T-helper 1 cell (primary cell): Measurements from ENCODE around the gene RASGRP1.

Source experiments
- DNase-seq, 5 donors: peaks; one replicate each; pipeline ENCODE4 v3.0.0-alpha.2; 2012 to 2020

RASGRP1 gene

DNA sequence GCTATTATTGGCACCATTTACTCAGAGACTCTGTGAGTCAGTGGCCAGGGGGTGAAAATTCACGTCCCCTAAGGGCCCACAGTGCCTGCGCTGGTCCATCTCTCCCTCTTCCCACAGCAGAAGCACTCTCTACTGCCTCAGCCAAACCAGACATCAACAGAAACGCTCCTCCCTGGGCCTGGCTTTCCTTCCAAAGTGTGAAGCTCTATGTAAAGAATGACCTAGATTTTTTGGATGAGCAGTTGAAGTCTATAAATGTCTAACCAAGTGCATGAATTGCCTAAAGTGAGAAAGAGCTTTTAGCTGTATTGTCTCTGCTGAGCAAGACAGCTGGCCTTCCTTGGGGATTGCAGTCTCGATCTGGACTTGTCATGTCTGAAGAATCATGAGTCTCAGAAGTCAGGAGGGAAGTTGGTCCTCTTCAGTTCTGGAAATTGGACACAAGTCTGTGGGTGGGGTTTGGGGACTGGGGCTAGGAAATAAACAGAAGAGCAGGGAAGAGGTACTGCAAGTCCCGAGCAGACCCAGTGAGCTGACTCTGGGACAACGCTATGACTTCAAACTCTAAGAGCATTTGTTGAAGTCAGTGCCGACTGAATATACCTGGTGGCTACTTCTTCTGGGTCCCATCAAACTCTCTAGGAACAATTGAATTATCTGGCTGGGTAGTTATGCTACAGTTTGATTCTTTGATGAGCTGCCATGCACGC lies 29.0 kb downstream of the RASGRP1 start:
- no peak for DNase-seq

DNA sequence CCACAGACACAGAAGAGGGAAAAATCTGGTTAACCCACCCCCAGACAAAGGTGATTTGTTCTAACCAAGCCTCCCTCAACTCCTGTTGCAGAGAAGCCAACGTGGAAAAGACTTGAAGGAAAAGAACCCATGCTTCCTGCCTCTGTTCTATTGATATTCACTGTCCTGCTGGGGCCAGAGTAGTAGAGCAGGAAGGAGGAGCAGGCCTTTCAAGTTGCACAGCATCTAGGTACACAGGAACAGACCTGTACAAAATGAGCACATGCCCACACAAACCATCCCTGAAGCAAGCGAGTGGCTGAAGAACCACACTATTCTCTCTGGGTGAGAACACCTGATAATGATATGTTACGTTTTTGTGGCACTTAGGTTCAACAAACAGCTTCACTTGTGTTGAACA lies 29.9 kb downstream of the RASGRP1 start:
- DNase-seq = no peak

DNA sequence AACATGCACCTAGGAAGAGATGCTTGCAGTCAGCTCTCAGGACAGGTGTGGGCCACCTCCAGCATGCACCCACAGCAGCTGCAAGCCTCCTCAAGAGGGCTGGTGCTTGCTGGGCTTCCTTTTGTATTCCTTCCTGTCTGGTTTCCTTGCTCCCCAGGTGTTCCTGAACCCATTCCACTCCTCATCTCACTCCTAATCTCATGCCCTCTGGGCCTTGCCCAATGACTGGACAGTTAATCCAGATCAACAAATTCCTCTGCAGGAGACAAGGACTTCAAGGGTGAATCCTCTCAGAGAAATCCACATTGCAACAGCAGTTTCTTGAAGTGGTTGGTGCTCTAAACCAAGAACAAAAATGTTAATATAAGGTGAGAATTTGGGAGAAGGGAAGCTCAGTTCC lies 30.7 kb downstream of the RASGRP1 start:
- DNase-seq = no peak

DNA sequence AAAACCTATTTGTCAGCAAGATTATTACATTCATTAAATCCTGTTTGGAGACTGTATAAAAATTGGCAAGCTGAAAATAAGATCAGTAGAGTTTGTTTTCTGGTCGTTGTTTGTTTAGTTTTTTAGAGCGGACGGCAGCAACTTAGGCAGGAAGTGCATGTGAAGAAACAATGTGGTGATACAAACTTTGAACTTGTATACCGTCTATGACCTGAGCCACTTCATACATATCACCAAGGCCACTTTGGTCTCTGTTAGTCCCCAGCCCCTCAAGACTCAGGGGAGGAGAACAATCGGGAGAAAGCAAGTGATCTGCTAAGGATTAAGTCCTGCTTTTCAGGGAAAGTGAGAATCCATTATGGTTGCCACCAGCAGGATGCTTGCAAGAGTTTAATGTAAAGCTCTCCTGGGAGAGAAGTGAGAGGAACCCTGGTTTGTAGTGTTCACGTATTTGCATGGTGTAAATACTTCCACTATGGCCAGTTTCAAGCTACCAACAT lies 31.1 kb downstream of the RASGRP1 start:
- DNase-seq = no peak

DNA sequence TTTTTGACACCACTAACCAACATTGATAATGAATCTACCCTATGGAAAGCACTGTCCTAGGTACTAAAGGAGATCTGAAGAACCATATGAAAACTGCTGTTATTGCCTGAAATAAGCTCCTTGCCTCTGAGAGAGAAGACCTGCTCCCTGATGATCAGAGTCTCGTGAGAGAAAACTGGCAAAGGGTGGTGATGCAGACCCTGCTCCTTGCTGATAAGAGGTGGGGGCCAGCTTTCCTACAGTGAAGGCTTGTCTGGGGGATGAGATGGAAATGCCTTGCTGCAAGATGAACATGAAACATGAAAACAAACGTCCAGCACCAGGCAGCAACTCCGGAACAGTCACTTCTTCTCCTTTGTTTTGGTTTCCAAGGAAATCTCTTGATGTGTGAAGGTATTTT lies 31.9 kb downstream of the RASGRP1 start:
- no peak for DNase-seq

DNA sequence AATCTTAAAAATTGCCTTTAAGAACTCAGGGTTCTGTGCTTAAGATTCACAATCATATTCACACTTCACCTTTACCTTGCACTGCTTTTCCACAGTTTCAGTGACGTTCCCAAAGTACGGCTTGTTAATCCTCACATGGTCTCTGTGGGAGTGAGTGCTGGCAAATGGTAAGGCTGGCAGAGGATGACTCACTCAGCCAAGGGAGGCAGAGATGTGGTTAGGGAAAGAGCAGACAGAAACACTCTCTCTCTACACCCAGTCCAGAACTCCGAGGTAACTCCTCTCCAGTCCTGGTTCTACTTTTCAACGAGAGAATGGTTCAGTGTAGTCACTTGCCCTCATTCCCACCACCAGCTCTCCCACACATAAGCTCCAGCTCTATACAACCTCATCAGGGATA lies 33.1 kb downstream of the RASGRP1 start:
- no peak for DNase-seq

DNA sequence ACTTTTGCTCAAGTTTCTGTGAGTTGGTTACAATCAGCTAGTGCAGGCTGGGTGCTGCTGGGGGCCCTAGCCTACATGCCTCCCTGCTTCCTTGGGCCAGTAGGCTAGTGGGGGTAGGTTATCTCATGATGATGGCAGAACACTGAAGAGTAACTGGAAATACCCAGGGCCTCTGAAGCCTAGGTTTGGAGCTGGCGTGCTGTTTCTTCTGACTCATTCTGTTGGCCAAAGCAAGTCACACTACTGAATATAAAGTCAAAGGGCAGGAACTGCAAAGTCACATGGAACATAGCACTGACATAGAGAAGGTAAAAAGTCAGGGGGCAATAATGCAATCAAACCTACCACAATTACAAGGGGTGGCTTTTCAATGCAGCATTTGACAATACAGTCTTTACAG lies 34.5 kb downstream of the RASGRP1 start:
- DNase-seq = peak in 1 of 5 donors; percentile 49

DNA sequence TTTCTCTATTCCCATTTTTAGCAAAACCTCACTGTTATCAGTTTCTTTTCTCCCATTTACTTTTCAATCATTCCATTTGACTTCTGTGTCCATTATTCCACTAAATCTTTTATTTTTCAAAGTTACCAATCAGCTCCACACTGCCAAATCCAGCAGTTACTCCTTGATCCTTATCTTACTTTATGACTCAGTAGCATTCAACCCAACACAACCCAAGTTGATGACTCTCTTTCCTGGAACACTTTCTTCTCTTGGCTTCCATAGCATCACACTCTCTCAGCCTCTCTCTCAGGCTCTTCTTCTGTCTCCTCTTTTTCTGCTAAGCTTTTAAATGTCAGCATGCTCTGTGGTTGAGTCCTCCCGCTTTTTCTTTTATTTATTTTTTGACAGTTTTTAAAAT lies 36.3 kb downstream of the RASGRP1 start:
- no peak for DNase-seq

DNA sequence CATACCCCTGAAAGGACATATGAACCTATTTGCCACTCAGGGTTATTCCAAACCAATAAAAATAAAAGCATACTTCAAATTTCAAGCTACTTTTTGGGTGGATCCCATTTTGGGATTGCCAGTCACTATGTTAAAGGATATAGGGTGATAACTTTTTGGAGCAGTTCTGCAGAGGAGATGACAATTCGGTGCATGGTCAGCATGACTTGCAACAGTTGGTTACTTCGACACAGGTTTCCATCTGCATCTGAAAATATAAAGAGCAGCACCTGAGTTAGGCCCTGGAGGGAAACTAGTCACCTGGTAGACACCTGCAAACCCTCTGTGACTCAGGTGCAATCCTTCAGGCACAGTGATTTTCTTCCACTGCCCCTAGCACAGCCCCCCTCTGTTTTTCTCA lies 38.5 kb downstream of the RASGRP1 start:
- DNase-seq = no peak

DNA sequence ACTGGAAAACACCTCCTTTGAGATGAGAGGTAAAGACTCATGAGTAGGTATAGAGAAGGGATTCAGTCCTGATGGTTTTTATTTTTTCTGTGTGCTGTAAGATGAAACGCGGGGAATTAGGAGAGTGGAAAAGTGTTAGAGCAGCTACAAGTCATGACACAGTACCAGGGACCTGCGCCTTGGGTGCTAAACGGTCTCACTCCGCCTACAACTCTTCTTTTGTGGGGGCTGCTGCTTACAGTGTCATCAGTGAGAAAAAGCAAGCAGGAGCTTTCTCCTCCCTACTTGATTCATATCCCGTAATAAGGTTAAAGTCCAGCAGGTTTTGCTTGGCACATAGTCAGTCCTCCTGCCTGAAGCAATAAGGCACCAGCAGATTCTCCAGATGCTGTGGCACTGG lies 39.1 kb downstream of the RASGRP1 start:
- no peak for DNase-seq

DNA sequence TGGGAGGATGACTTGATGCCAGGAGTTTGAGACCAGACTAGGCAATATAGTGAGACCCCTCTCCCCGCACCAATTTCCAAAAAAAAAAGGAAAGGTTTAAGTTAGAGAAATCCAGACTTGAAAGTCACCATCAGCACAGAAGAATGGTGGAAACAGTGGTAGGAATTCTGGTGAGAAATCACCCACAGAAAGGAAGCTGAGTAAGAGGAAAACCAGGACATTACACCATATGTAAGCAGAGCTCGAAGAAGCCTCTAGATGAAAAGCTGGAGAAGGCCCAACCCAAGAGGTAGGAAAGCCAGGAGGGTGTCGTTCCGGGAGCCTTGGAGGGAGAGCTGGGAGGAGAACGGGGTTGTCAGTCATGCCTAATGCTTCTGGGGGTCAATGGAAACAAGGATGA lies 40.5 kb downstream of the RASGRP1 start:
- DNase-seq = no peak

DNA sequence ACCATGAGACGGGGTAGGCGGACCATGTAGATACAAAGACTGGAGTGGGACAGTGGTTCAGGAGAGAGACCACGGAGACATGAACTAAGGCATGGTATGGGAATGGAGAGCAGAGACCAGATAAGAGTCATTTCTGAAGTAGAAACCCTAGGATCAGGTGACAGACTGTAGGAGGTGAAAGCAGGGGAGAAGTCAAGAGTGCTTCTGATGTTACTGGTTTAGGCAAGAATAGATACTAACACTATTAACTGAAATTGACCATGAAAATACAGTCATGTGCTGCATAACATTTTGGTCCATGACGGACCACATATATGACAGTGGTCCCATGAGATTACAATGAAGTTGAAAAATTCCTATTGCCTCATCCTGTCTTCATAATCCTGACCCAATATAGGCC lies 41.7 kb downstream of the RASGRP1 start:
- no peak for DNase-seq

DNA sequence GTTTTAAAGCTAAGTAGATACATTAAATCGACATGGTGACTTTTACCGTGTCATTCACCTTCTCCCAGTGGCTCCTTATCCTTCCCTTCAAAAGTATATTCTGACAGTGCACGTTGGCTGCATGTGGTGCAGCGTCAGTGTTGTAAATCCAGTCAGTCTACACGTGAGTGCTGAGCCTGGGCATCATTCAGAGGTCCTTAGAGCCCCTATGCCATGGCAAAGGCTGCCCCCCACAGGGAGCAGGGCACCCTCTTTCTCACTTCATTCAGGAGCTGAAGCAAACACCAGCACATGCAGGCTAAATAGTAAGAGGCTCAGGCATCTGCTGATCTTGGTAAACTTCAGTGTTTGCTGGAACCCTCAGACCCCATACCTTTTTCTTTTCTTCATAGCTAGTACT lies 43.3 kb downstream of the RASGRP1 start:
- DNase-seq = no peak

DNA sequence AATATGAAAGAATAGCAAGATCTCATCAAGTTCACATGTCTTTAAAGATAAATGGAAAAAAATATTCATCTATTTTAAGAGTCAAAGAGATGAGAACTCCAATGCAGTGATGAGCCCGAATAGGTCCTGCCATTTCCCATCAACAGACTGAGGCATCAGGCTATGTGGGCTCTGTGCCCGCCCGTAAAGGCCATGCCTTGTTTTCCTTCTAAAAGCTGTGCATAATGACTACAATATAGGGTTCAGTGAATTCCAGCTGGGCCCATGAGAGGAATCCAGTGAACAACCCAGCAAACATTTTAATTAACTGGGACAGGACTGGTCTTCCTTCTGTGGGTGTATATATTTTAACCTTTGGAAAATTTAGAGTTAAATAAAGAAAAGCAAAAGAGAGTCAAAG lies 44.6 kb downstream of the RASGRP1 start:
- no peak for DNase-seq

DNA sequence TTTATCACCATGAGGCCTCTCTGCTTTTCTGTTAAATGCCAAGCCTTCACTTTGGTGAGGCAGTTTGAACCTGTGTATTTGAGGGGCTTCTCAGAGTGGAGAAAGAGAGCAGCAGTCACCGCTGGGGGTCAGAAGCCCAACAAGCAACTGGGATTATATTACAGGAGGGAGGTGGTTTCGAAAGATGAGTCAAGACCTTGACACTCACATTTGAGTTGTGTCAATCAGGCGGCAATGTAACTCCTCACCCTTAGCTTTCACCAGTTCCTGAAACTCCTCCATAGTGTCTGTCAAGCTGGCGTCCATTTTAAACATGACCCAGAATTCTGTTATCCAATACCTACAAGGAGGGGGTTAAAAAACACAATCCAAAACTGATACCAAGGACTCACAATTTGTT lies 46.5 kb downstream of the RASGRP1 start:
- DNase-seq = no peak

DNA sequence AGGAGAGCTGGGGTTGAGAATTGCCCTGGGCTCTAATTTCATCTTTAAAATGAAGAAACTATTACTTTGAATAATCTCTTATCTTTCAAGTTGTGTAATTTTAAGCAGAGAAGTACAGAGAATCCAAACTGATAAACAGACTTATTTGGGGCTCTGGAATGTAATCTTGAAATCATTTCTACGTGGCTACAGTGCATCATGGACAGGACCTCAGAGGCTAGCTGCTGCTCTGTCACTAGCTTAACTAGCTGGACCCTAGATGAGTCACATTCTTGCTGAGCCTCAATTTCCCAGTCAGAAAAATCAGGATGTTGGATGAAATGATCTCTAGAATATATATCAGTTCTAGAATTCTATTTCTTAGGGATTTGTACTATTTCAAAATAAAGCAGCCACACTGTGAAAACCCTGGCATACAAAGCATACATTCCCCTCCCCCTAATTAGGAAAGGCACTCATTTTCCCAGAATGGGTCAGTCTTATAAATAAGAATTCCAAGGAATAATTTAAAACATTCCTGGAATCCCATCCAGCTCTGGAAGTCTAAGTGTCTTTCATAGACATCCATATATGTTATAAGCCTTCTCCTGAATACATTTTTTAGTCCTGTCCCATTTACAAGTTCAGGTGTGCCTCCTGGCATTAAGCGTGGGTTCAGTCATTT lies 47.2 kb downstream of the RASGRP1 start:
- DNase-seq = no peak

DNA sequence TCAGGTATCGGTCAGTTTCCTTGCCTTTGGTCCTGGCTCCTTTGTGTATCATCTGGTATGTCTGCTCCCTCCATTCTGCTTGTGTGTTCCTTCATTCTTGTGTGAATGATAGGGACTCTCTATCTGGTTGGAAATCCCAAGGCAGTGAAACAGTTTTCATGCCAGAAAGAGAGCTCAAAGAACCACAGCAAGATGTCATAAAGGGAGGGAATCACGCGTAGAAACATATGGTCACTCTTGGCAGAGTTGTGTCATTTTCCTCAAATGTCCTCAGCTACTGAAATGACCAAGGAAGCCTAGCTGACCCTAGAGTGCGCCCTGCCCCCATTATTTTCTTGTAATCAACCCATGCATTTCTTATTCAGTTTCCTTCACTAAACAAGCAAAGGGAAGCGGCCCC lies 48.0 kb downstream of the RASGRP1 start:
- DNase-seq = no peak

DNA sequence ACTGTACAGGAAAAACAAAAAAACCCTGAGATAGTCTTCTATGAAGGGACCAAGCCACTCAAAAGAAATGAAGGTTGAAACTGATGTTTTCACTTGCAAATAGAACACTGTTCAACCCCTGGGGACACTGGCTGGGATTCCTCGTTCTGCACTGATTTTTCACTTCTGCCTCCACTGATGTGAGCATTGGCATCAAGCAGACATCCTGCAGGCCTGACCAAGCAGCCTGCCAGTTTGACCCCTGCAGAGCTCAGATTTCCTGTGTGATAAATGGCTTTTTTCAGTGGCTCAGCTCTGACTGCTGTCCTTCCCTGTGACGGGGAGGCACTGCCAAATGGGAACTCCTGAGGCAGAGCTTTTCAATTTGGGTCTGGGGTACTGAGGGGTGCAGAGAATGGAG lies 50.0 kb downstream of the RASGRP1 start:
- no peak for DNase-seq

DNA sequence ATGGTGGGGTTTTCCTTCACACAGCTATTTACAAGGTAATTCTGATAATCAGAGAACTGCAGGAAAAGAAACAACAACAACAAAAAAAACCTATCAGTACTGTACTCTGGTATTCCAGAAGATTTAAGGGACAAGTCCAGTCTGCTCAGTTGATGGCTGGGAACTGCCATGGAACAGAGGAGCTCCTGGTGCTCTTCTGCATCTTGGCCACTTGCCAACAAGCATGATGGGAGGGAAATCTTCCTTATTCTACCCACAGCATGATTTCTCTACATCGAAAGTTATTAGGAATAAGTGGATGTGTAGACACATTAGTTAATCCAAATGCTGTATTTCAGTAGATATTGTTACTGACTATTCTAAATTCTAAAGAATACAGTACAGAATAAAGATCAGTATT lies 51.7 kb downstream of the RASGRP1 start:
- DNase-seq = no peak

DNA sequence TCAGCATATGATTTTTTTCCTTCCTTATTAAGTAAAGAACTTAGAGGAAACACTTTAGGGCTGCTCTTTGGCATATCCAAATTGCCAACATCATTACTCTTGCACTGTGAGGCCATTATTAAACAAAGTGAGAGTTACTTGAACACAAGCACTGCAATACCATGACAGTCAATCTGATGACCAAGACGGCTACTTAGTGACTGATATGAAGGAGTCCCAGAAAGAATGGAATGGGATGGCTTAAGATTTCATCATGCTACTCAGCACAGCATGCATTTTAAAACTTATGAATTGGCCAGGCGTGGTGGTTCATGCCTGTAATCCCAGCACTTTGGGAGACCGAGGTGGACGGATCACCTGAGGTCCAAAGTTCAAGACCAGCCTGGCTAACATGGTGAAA lies 55.5 kb downstream of the RASGRP1 start:
- peak in 1 of 5 donors; percentile 28 for DNase-seq

DNA sequence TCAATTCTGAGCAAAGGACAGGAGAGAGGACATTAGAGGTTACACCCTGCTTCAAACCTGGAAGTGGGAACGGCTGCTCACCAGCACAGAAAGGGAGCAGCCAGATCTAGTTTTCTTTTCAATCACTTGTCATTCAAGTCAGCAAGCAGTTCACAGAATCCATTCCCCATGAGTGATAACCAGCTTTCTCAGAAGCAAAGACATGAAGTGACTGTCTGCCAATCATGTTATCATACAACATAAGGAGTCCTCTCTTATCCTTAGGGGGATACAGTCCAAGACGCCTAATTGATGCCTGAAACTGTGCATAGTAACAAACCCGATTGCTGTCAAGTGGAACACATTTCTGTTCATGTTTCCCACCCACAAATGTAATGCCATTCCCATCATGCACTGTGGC lies 56.0 kb downstream of the RASGRP1 start:
- DNase-seq = peak in 1 of 5 donors; percentile 76

DNA sequence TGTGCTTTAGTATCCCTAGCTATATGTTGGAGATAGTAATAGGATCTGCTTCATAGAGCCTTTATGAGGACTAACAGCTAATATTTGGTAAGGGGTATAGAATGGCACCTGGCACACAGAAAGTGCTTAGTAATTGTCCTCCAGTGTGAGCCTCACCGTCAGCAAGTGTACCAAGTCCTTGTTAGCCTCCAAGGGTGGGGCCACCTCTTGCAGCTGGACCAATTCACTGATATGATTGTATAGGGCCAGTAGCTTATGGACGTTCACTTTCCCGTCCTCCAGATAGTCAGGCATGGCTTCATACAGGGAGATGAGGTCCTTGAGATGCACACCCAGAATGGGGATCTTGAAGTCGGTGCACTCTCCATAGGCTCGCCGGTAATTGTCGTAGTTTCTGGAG lies 57.0 kb downstream of the RASGRP1 start:
- DNase-seq = no peak

DNA sequence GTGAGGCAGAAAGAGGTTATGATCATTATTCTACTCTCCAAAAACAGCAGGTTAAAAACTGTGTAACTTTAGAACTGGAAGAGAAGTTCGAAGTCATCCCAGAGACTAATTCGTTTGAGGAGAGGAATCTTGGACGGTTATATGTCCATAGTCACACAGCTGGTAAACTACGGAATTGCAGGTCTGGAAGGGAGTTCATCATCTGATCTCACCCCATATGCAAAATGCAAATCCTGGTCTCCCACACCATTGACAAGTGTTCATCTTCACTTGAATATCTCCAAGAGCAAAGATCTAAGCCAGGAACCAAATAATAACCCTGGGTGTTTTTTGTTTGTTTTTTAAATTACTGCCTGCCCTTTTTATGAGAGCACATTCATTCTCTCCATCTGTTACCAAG lies 57.6 kb downstream of the RASGRP1 start:
- DNase-seq = no peak

DNA sequence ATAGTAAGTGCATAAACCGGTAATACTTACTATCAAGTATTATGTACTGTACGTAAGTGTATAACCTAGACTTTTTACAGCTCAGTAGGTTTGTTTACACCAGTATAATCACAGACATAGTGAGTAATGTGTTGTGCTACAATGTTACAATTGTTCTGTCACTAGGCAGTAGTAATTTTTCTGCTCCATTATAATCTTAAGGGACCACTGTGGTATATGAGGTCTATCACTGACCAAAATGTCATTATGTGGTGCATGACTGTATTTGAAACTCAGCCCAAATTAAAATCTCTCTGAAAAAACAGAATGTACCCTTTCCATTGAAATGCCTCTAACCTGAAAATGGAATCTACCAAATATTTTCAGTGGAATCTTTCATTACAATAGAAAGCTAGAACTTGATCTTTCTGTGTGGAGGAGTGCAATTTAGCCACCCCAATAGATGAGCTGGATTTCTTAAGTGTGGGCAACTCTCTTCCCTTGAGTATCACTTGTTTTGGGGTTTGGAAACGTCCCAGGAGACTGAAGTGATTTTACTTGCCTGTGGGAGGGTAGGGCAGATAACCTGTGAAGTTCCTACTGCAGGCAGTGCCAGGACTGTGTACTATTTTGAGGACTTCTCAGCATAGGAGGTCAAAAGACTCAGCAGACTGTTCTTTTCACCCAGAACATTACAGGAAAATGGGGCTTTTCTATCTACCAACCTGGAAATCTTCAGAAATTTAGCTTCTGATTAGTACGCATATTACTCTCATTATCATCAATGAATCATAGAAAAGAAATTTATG lies 59.7 kb downstream of the RASGRP1 start:
- DNase-seq = no peak
